Neural progenitor cell (in vitro differentiated cells): Measurements from ENCODE around the gene PAX6. TPM values are rescaled to one million over a fixed set of nuclear protein-coding genes. Genes with fewer than 3 reads are reported as not detected.

Source experiments
- DNase-seq: peaks from one replicate; pipeline ENCODE4 v3.0.0-alpha.2; 2016; ENCODE audit warnings: low spot score
- H2AFZ ChIP-seq: fragments of 200-600 bp; sonication (generic); replicated peaks from 2 replicates; pipeline ENCODE4 v1.6.1; 2016; ENCODE audit warnings: antibody characterized with exemption
- H3F3A ChIP-seq: fragments of 200-600 bp; sonication (generic); 2 replicates; pipeline ENCODE4 v1.6.1; 2016; ENCODE audit warnings: antibody characterized with exemption, low read depth
- H3K27ac ChIP-seq: fragments of 200-600 bp; sonication (generic); 2 replicates; pipeline ENCODE4 v1.5.1; 2016; ENCODE audit warnings: mild to moderate bottlenecking
- H3K27me3 ChIP-seq: fragments of 200-600 bp; sonication (generic); 2 replicates; pipeline ENCODE4 v1.6.1; 2016; ENCODE audit warnings: mild to moderate bottlenecking, moderate library complexity
- H3K36me3 ChIP-seq: fragments of 200-600 bp; sonication (generic); 2 replicates; pipeline ENCODE4 v1.5.1; 2016
- H3K4me1 ChIP-seq: fragments of 200-600 bp; sonication (generic); 2 replicates; pipeline ENCODE4 v1.6.1; 2016; ENCODE audit warnings: mixed run types
- H3K4me2 ChIP-seq: fragments of 200-600 bp; sonication (generic); 2 replicates; pipeline ENCODE4 v1.6.1; 2016
- H3K4me3 ChIP-seq: fragments of 200-600 bp; sonication (generic); 2 replicates; pipeline ENCODE4 v1.5.1; 2016
- H3K79me2 ChIP-seq: fragments of 200-600 bp; sonication (generic); 2 replicates; pipeline ENCODE4 v1.6.1; 2016; ENCODE audit warnings: low read depth
- H3K9ac ChIP-seq: fragments of 200-600 bp; sonication (generic); 2 replicates; pipeline ENCODE4 v1.6.1; 2016
- H3K9me3 ChIP-seq: fragments of 200-600 bp; sonication (generic); 2 replicates; pipeline ENCODE4 v1.5.1; 2016; ENCODE audit warnings: low read depth
- H4K20me1 ChIP-seq: fragments of 200-600 bp; sonication (generic); 2 replicates; pipeline ENCODE4 v1.6.1; 2016; ENCODE audit warnings: low read depth
- H3K27ac Mint-ChIP-seq: 3 replicates; pipeline ENCODE4 v1.8.0; 2021; ENCODE audit warnings: mixed read lengths
- H3K27me3 Mint-ChIP-seq: 2 replicates; pipeline ENCODE4 v1.8.0; 2022; ENCODE audit warnings: low read depth, mild to moderate bottlenecking, inconsistent platforms, moderate library complexity, mixed read lengths; ENCODE audit not compliant: insufficient read depth
- H3K36me3 Mint-ChIP-seq: 3 replicates; pipeline ENCODE4 v1.8.0; 2021; ENCODE audit warnings: mixed read lengths
- H3K4me1 Mint-ChIP-seq: 3 replicates; pipeline ENCODE4 v1.8.0; 2021; ENCODE audit warnings: mixed read lengths
- H3K4me3 Mint-ChIP-seq: 3 replicates; pipeline ENCODE4 v1.8.0; 2021; ENCODE audit warnings: mild to moderate bottlenecking, moderate library complexity, mixed read lengths
- H3K9me3 Mint-ChIP-seq: 3 replicates; pipeline ENCODE4 v1.8.0; 2020; ENCODE audit warnings: mixed read lengths
- EZH2 ChIP-seq: fragments of 200-600 bp; sonication (generic); IDR thresholded peaks from 2 replicates; pipeline ENCODE4 v1.6.1; 2017; ENCODE audit warnings: antibody characterized with exemption, mild to moderate bottlenecking, moderate library complexity
- EZH2phosphoT487 ChIP-seq: fragments of 200-600 bp; sonication (generic); IDR thresholded peaks from 2 replicates; pipeline ENCODE4 v1.6.1; 2017; ENCODE audit warnings: antibody characterized with exemption
- total RNA-seq: library from RNA; depleted of rRNA; stranded (reverse); fragments of >200 nt; gene quantifications from 2 replicates; pipeline ENCODE4 v1.2.3, GENCODE V29; 2015; ENCODE audit warnings: low replicate concordance
- TF ChIP-seq, protein P1 (sequence below): fragments of 200-600 bp; sonication (generic); IDR thresholded peaks from 2 replicates; pipeline ENCODE4 v1.5.1; 2017; ENCODE audit warnings: antibody characterized with exemption, mild to moderate bottlenecking

Gene PAX6
- total RNA-seq, 1 donor from 2014 or later: 215 TPM

DNA sequence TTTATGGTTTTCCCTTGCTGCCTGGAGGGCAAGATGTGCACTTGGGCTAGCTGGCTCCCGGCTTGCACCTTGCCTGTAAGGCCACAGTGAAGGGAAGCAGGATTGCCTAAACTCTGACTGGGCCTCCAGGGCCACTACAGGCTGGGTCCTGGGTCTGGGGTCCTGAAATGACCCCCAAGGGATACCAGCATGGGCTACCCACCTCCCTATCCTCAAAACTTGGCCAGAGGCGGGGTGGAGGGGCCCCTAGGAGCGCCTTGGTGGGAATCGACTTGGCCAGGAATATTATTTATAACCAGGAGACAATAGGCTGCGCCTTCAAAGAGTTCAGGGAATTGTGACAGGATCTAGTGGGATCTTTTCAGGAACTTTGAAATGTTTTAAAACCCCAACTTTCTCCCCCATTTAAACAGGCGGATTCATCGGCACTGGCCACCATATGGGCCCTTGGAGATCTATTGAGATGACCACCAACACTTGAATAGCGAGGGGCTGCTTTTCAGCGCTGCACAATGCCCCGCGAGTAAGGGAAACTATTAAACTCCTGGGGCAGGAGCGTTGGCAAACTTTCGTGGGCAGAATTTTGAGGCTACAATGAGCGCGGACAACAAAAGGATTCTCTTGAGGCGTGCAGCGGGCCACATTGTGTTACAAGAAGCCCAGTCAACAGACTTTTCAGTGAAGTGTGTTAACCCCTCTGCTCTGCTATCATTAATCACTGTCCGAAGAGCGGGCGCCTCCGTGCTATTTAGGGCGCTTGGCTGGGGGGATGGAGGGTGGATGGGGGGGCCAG is 15.2 kb downstream of the PAX6 start:
- no peak for TF ChIP-seq EZH2phosphoT487
- TF ChIP-seq, protein P1, sequence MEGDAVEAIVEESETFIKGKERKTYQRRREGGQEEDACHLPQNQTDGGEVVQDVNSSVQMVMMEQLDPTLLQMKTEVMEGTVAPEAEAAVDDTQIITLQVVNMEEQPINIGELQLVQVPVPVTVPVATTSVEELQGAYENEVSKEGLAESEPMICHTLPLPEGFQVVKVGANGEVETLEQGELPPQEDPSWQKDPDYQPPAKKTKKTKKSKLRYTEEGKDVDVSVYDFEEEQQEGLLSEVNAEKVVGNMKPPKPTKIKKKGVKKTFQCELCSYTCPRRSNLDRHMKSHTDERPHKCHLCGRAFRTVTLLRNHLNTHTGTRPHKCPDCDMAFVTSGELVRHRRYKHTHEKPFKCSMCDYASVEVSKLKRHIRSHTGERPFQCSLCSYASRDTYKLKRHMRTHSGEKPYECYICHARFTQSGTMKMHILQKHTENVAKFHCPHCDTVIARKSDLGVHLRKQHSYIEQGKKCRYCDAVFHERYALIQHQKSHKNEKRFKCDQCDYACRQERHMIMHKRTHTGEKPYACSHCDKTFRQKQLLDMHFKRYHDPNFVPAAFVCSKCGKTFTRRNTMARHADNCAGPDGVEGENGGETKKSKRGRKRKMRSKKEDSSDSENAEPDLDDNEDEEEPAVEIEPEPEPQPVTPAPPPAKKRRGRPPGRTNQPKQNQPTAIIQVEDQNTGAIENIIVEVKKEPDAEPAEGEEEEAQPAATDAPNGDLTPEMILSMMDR: no peak
- no peak for TF ChIP-seq EZH2
- peaks cover 41% of the 10 kb centered on the region for H3K36me3 ChIP-seq
- peaks cover 91% of the 10 kb centered on the region for H3F3A ChIP-seq
- DNase-seq: peak; percentile 77
- H3K4me3 Mint-ChIP-seq: peak overlapping the region; percentile 48
- H3K4me3 ChIP-seq: no peak overlapping the region
- H3K79me2 ChIP-seq: peaks cover 29% of the 10 kb centered on the region
- H3K9me3 ChIP-seq: no peaks in the 10 kb centered on the region
- H3K27me3 ChIP-seq: peaks cover 22% of the 10 kb centered on the region
- H3K27ac ChIP-seq: no peak overlapping the region
- H3K4me1 Mint-ChIP-seq: peaks cover 42% of the 10 kb centered on the region
- H3K4me1 ChIP-seq: peaks cover 63% of the 10 kb centered on the region
- no peak overlapping the region for H2AFZ ChIP-seq
- peak overlapping the region; percentile 68 for H3K4me2 ChIP-seq
- H3K9ac ChIP-seq: no peak overlapping the region
- no peak overlapping the region for H3K27ac Mint-ChIP-seq
- H3K27me3 Mint-ChIP-seq: peaks cover 19% of the 10 kb centered on the region
- peaks cover 59% of the 10 kb centered on the region for H4K20me1 ChIP-seq
- peaks cover 70% of the 10 kb centered on the region for H3K36me3 Mint-ChIP-seq
- peaks cover 6% of the 10 kb centered on the region for H3K9me3 Mint-ChIP-seq

DNA sequence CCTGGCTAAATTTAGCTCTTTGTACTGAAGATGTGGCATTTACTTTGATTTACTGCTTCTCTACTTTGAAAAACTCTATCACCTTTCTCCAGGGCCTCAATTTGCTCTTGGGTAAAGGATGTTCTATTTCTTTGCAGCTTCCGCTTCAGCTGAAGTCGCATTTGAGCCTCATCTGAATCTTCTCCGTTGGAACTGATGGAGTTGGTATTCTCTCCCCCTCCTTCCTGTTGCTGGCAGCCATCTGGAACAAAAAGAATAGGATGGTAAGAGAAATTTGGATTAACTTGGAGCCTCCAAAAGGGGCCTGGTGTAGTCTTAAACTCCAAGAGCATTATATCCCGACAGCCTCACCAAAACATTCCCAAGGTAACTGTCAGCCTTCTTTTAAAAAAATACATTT is 16.6 kb downstream of the PAX6 start:
- Mint-ChIP-seq H3K36me3 (peaks cover 66% of the 10 kb centered on the region), H3K27ac (no peak overlapping the region), H3K4me1 (peaks cover 41% of the 10 kb centered on the region), H3K27me3 (peaks cover 8% of the 10 kb centered on the region), H3K4me3 (no peak overlapping the region), H3K9me3 (no peaks in the 10 kb centered on the region)
- no peaks in the 10 kb centered on the region for H3K9me3 ChIP-seq
- peak; percentile 8 for DNase-seq
- H3K4me1 ChIP-seq: peaks cover 51% of the 10 kb centered on the region
- H3K4me2 ChIP-seq: no peak overlapping the region
- peaks cover 51% of the 10 kb centered on the region for H4K20me1 ChIP-seq
- peaks cover 89% of the 10 kb centered on the region for H3F3A ChIP-seq
- H3K27me3 ChIP-seq: peaks cover 8% of the 10 kb centered on the region
- TF ChIP-seq EZH2phosphoT487 (no peak), EZH2 (no peak)
- TF ChIP-seq, protein P1: no peak
- no peak overlapping the region for H3K27ac ChIP-seq
- no peak overlapping the region for H3K9ac ChIP-seq
- H3K36me3 ChIP-seq: peaks cover 41% of the 10 kb centered on the region
- H3K4me3 ChIP-seq: no peak overlapping the region
- H2AFZ ChIP-seq: no peak overlapping the region
- H3K79me2 ChIP-seq: peaks cover 19% of the 10 kb centered on the region

DNA sequence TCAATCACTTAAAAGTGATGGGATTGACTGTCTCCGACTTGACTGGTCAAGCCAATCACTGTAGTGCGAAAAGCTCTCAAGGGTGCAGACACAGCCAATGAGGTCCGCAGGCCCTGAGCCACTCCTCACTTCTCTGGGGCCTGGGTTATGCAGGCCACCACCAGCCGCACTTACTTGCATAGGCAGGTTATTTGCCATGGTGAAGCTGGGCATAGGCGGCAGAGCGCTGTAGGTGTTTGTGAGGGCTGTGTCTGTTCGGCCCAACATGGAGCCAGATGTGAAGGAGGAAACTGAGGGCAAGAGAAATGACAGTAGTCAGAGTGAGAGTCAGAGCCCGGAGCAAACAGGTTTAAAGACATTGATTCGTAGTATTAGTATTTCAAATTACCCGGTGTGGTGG is 17.9 kb downstream of the PAX6 start:
- Histone ChIP-seq H3K9me3 (no peaks in the 10 kb centered on the region), H3K27me3 (no peaks in the 10 kb centered on the region), H3K4me3 (no peak overlapping the region), H3F3A (peaks cover 89% of the 10 kb centered on the region), H2AFZ (no peak overlapping the region), H3K4me2 (no peak overlapping the region), H4K20me1 (peaks cover 44% of the 10 kb centered on the region), H3K36me3 (peaks cover 53% of the 10 kb centered on the region), H3K4me1 (peaks cover 52% of the 10 kb centered on the region), H3K79me2 (peaks cover 19% of the 10 kb centered on the region), H3K9ac (no peak overlapping the region), H3K27ac (no peak overlapping the region)
- no peak for DNase-seq
- Mint-ChIP-seq H3K36me3 (peaks cover 62% of the 10 kb centered on the region), H3K27ac (no peak overlapping the region), H3K4me3 (no peak overlapping the region), H3K4me1 (peaks cover 51% of the 10 kb centered on the region), H3K9me3 (no peaks in the 10 kb centered on the region), H3K27me3 (peaks cover 4% of the 10 kb centered on the region)
- TF ChIP-seq EZH2: no peak
- TF ChIP-seq, protein P1: no peak
- TF ChIP-seq EZH2phosphoT487: no peak
